ENCODE measurements around the gene ARFRP1. TPM values are rescaled to one million over a fixed set of nuclear protein-coding genes. Genes with fewer than 3 reads are reported as not detected.

The ARFRP1 gene, protein sequence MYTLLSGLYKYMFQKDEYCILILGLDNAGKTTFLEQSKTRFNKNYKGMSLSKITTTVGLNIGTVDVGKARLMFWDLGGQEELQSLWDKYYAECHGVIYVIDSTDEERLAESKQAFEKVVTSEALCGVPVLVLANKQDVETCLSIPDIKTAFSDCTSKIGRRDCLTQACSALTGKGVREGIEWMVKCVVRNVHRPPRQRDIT
- total RNA-seq (10 to 100 TPM; 13.9 to 27.0 (median 18.9) TPM), polyA plus RNA-seq (10 to 100 TPM; 45.1 to 47.7 TPM)

GRCh38 chr20:63707558-63708300 lies at the start of gene ARFRP1, which contains the start of gene ZGPAT:
Gene ARFRP1, minus strand, starts transcription at chr20:63707976. Its CDS starts 885 bp downstream, at chr20:63707091.
Gene ZGPAT, plus strand, starts transcription at chr20:63708039. Its CDS starts 542 bp downstream, at chr20:63708581.
- DNase-seq: peak; percentile 84 to 98 (median 89)
- no peak for TF ChIP-seq CTCF (IDR thresholded peaks at IDR 0.05)
- intact Hi-C loops (cut with DNase I): no loop called here
- Histone ChIP-seq H3K27ac (peak within 1 kb of the TSS; percentile 67 to 73 (median 72)), H3K36me3 (peaks cover 4 to 9% (median 5%) of the 10 kb centered on the region in 3 donors), H3K27me3 (no peaks in the 10 kb centered on the region), H3K4me3 (peak within 1 kb of the TSS; percentile 62 to 97 (median 77)), H3K9me3 (no peaks in the 10 kb centered on the region), H3K4me1 (peaks cover 0 to 16% (median 6%) of the 10 kb centered on the region in 3 donors)
- FAIRE-seq: no peak
- WGBS, 2 donors: 1% methylated on average over 55 to 98 of the region's 98 CpGs
- peak; percentile 95 to 98 (median 98) for ATAC-seq

GRCh38 chr20:63756648-63756991 lies 48.8 kb upstream of the ARFRP1 start:
- intact Hi-C loops (cut with DNase I): no loop called here
- H3K4me3 ChIP-seq: no peak overlapping the region
- TF ChIP-seq CTCF (IDR thresholded peaks at IDR 0.05): no peak
- no peaks in the 10 kb centered on the region for H3K27me3 ChIP-seq
- no peaks in the 10 kb centered on the region for H3K4me1 ChIP-seq
- H3K9me3 ChIP-seq: no peaks in the 10 kb centered on the region
- 66 to 70% methylated on average over 8 of the region's 8 CpGs for WGBS, 2 donors
- no peaks in the 10 kb centered on the region for H3K36me3 ChIP-seq
- FAIRE-seq: no peak
- no peak overlapping the region for H3K27ac ChIP-seq
- DNase-seq: peak in 2 of 6 donors; percentile 0 to 4
- ATAC-seq: no peak

- DNase-seq (peak in 2 of 6 donors; percentile 12 to 34), FAIRE-seq (no peak), ATAC-seq (no peak)
- H3K4me1 ChIP-seq: no peaks in the 10 kb centered on the region
- WGBS, 2 donors: 78 to 79% methylated on average over 18 of the region's 18 CpGs
- H3K27me3 ChIP-seq: no peaks in the 10 kb centered on the region
- no peak overlapping the region for H3K27ac ChIP-seq
- no peak for TF ChIP-seq CTCF (IDR thresholded peaks at IDR 0.05)
- intact Hi-C loops (cut with DNase I): no loop called here
- no peak overlapping the region for H3K4me3 ChIP-seq
- no peaks in the 10 kb centered on the region for H3K36me3 ChIP-seq
- no peaks in the 10 kb centered on the region for H3K9me3 ChIP-seq
Measured at GRCh38 chr20:63755933-63756647, 48.3 kb upstream of the ARFRP1 start.

- Histone ChIP-seq H3K27ac (no peak overlapping the region), H3K27me3 (no peaks in the 10 kb centered on the region), H3K4me3 (no peak overlapping the region), H3K4me1 (no peaks in the 10 kb centered on the region), H3K36me3 (no peaks in the 10 kb centered on the region), H3K9me3 (no peaks in the 10 kb centered on the region)
- FAIRE-seq (no peak), DNase-seq (peak in 1 of 6 donors; percentile 12), ATAC-seq (no peak)
- 80 to 86% methylated on average over 16 of the region's 16 CpGs for WGBS, 2 donors
- TF ChIP-seq CTCF (IDR thresholded peaks at IDR 0.05): no peak
- intact Hi-C loops (cut with DNase I): no loop called here
Measured at GRCh38 chr20:63754008-63754407, 46.2 kb upstream of the ARFRP1 start.

Measured in pancreas (tissue), 10 donors.